A549 (cell line): ENCODE results near the gene HDLBP. TPM values are rescaled to one million over a fixed set of nuclear protein-coding genes. Genes with fewer than 3 reads are reported as not detected.

ENCODE experiments used
- ATAC-seq, 2 experiments: fragments of 200-7000 bp in 1 of 2; fragments of >200 bp in 1 of 2; cut with Nextera tagmentation in 1 of 2; cut with Tn5 transposase in 1 of 2; 3 replicates each; pipeline versions ENCODE4 v1.8.0 to v1.9.1; 2018 to 2020; ENCODE audit warnings: mild to moderate bottlenecking in 1 of 2, moderate library complexity in 1 of 2
- CTCF ChIA-PET: fragments of 300-600 bp; sonication (Branson Sonifier 250); formaldehyde crosslinking; extraction: SDS; loops from one replicate; lab custom pipeline; 2021; ENCODE audit warnings: antibody characterized with exemption, inconsistent platforms; lab: Yijun Ruan, JAX
- POLR2A ChIA-PET: fragments of 350-600 bp; formaldehyde crosslinking; extraction: SDS; loops from one replicate; lab custom pipeline; 2021; ENCODE audit warnings: antibody characterized with exemption, inconsistent platforms; lab: Yijun Ruan, JAX
- DNase-seq, 2 experiments: peaks; one replicate each; pipeline versions ENCODE4 v3.0.0 to v3.0.0-alpha.2; 2011 to 2016; ENCODE audit warnings: low read depth in 1 of 2, low spot score in 1 of 2
- FAIRE-seq: peaks from 2 replicates; lab custom pipeline; 2011; peaks lifted over from hg19 to GRCh38; lab: Jason Lieb, UNC
- H3K27ac ChIP-seq, 2 experiments: fragments of >200 bp; sonication (Bioruptor Twin); formaldehyde crosslinking; 3 replicates each; pipeline ENCODE4 v1.5.1; 2016 to 2017
- H3K4me1 ChIP-seq: fragments of >200 bp; sonication (Bioruptor Twin); formaldehyde crosslinking; 3 replicates; pipeline ENCODE4 v1.6.1; 2016
- H3K4me2 ChIP-seq: fragments of >200 bp; sonication (Bioruptor Twin); formaldehyde crosslinking; 3 replicates; pipeline ENCODE4 v1.6.1; 2016
- H3K4me3 ChIP-seq: fragments of >200 bp; sonication (Bioruptor Twin); formaldehyde crosslinking; 3 replicates; pipeline ENCODE4 v1.5.1; 2016
- H3K9me3 ChIP-seq: fragments of >200 bp; sonication (Bioruptor Twin); formaldehyde crosslinking; 3 replicates; pipeline ENCODE4 v1.6.1; 2016
- BHLHE40 ChIP-seq: IDR thresholded peaks from 2 replicates; pipeline ENCODE4 v1.6.1; 2012; ENCODE audit warnings: low read depth, low read length, inconsistent platforms
- CBX2 ChIP-seq: fragments of 200-600 bp; sonication (generic); IDR thresholded peaks from 2 replicates; pipeline ENCODE4 v1.6.1; 2016; ENCODE audit warnings: low read depth, mild to moderate bottlenecking, borderline replicate concordance
- CBX8 ChIP-seq: fragments of 200-600 bp; sonication (generic); IDR thresholded peaks from 2 replicates; pipeline ENCODE4 v1.6.1; 2016
- CHD4 ChIP-seq: fragments of 200-600 bp; sonication (generic); IDR thresholded peaks from 2 replicates; pipeline ENCODE4 v1.6.1; 2016; ENCODE audit warnings: antibody characterized with exemption, mild to moderate bottlenecking, borderline replicate concordance
- CTCF ChIP-seq: fragments of >200 bp; sonication (Bioruptor Twin); formaldehyde crosslinking; IDR thresholded peaks from 3 replicates; pipeline ENCODE4 v1.5.1; 2016
- EHMT2 ChIP-seq: fragments of 200-600 bp; sonication (generic); IDR thresholded peaks from 2 replicates; pipeline ENCODE4 v1.6.1; 2016; ENCODE audit warnings: antibody characterized with exemption, low read depth, mild to moderate bottlenecking, moderate library complexity
- FOSB ChIP-seq: fragments of 250-450 bp; sonication (Bioruptor Pico); IDR thresholded peaks from 2 replicates; pipeline ENCODE4 v1.5.0; 2020; ENCODE audit warnings: mild to moderate bottlenecking, moderate library complexity
- FOXS1 ChIP-seq: fragments of 250-450 bp; sonication (Bioruptor Pico); IDR thresholded peaks from 2 replicates; pipeline ENCODE4 v1.5.0; 2020; ENCODE audit warnings: mild to moderate bottlenecking, moderate library complexity
- JUN ChIP-seq, 2 experiments: fragments of >200 bp; sonication (Bioruptor Twin); formaldehyde crosslinking; IDR thresholded peaks; 2 replicates in 1 of 2; 3 replicates in 1 of 2; pipeline ENCODE4 v1.6.1; 2016 to 2017
- JUNB ChIP-seq: fragments of >200 bp; sonication (Bioruptor Twin); formaldehyde crosslinking; IDR thresholded peaks from 2 replicates; pipeline ENCODE4 v1.6.1; 2016
- KDM1A ChIP-seq: fragments of 200-600 bp; sonication (generic); IDR thresholded peaks from 2 replicates; pipeline ENCODE4 v1.6.1; 2016; ENCODE audit warnings: low read depth, mild to moderate bottlenecking
- MAFK ChIP-seq: fragments of 450-650 bp; IDR thresholded peaks from 2 replicates; pipeline ENCODE4 v1.6.1; 2014; ENCODE audit not compliant: partially characterized antibody
- NFE2L2 ChIP-seq: fragments of 150-350 bp; conservative IDR thresholded peaks from 2 replicates; pipeline ENCODE4 v1.6.1; 2014; ENCODE audit warnings: low read length
- NR3C1 ChIP-seq: fragments of >200 bp; sonication (Bioruptor Twin); formaldehyde crosslinking; IDR thresholded peaks from 3 replicates; pipeline ENCODE4 v1.6.1; 2017
- RAD21 ChIP-seq, 2 experiments: fragments of >200 bp in 1 of 2; sonication (Bioruptor Twin) in 1 of 2; formaldehyde crosslinking in 1 of 2; IDR thresholded peaks in 1 of 2; conservative IDR thresholded peaks in 1 of 2; 2 replicates in 1 of 2; 3 replicates in 1 of 2; pipeline ENCODE4 v1.6.1; 2012 to 2018; ENCODE audit warnings: inconsistent platforms in 1 of 2
- RARB ChIP-seq: fragments of 250-450 bp; sonication (Bioruptor Pico); IDR thresholded peaks from 2 replicates; pipeline ENCODE4 v1.8.0; 2021; ENCODE audit warnings: mild to moderate bottlenecking, moderate library complexity
- REST ChIP-seq: fragments of 200-600 bp; sonication (generic); IDR thresholded peaks from 2 replicates; pipeline ENCODE4 v1.6.1; 2016; ENCODE audit warnings: antibody characterized with exemption, mild to moderate bottlenecking, moderate library complexity
- RNF2 ChIP-seq: fragments of 200-600 bp; sonication (generic); IDR thresholded peaks from 2 replicates; pipeline ENCODE4 v1.6.1; 2016; ENCODE audit warnings: low read depth, mild to moderate bottlenecking, antibody characterized with exemption, moderate library complexity, borderline replicate concordance
- SREBF2 ChIP-seq: fragments of 450-650 bp; IDR thresholded peaks from 2 replicates; pipeline ENCODE4 v1.6.1; 2014; ENCODE audit warnings: mild to moderate bottlenecking, moderate library complexity
- TFCP2L1 ChIP-seq: fragments of 250-450 bp; sonication (Bioruptor Pico); IDR thresholded peaks from 2 replicates; pipeline ENCODE4 v1.5.0; 2021; ENCODE audit warnings: mild to moderate bottlenecking
- ZNF302 ChIP-seq: fragments of 250-450 bp; sonication (Bioruptor Pico); IDR thresholded peaks from 2 replicates; pipeline ENCODE4 v1.9.0; 2021; ENCODE audit warnings: inconsistent platforms, mild to moderate bottlenecking, moderate library complexity
- WGBS: methylation state at CpG from one replicate; pipeline ENCODE4 v1.1.6; 2017; ENCODE audit errors: missing lambda C conversion rate; 5-methylcytosine and 5-hydroxymethylcytosine counted together
- polyA plus RNA-seq, 4 experiments: library from polyadenylated mRNA; depleted of rRNA in 3 of 4; stranded (reverse); fragments of >200 nt; fragmentation: RNase III in 1 of 4; extraction: RNeasy Plus Mini Kit Qiagen cat#74134 plus additional on column Dnase treatment in 1 of 4; gene quantifications; 2 replicates in 3 of 4; 3 replicates in 1 of 4; pipeline ENCODE4 v1.2.3, GENCODE V29; 2011 to 2017
- TF ChIP-seq, protein P1 (sequence below): IDR thresholded peaks from 2 replicates; pipeline ENCODE4 v1.6.1; 2012; ENCODE audit warnings: low read depth, borderline replicate concordance

The HDLBP gene
- polyA plus RNA-seq, 2 of the 4 experiments (the other 2 are of a cell fraction), result 248 to 292 TPM

- CTCF ChIA-PET, result interaction anchor here (1.0 to 1.1 kb wide), 2 partner anchors 29 to 377 kb away, joined by 3 to 5 read pairs; no protein-coding TSS in a partner anchor
- no peaks in the 10 kb centered on the region for H3K4me1 ChIP-seq
- WGBS, result 92% methylated on average over 21 of the region's 26 CpGs
- ATAC-seq, result no peak
- H3K4me2 ChIP-seq, result no peak overlapping the region
- POLR2A ChIA-PET, result no interaction called here
- no peak for TF ChIP-seq CBX2
- no peak for TF ChIP-seq RARB
- no peak for TF ChIP-seq FOXS1 (CRISPR knock-in tag)
- no peak for TF ChIP-seq NR3C1
- TF ChIP-seq, protein P1, sequence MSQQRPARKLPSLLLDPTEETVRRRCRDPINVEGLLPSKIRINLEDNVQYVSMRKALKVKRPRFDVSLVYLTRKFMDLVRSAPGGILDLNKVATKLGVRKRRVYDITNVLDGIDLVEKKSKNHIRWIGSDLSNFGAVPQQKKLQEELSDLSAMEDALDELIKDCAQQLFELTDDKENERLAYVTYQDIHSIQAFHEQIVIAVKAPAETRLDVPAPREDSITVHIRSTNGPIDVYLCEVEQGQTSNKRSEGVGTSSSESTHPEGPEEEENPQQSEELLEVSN, result no peak
- TF ChIP-seq TFCP2L1 (CRISPR knock-in tag), result no peak
- TF ChIP-seq RNF2, result no peak
- no peak for TF ChIP-seq CBX8
- TF ChIP-seq KDM1A, result no peak
- no peak for TF ChIP-seq RAD21 (conservative IDR thresholded peaks at IDR 0.05 in 1 of 2, IDR thresholded peaks at IDR 0.05 in 1 of 2)
- TF ChIP-seq REST, result no peak
- TF ChIP-seq SREBF2, result no peak
- no peak for TF ChIP-seq ZNF302 (CRISPR knock-in tag)
- no peak for TF ChIP-seq NFE2L2
- TF ChIP-seq EHMT2, result no peak
- H3K4me3 ChIP-seq, result no peak overlapping the region
- no peaks in the 10 kb centered on the region for H3K9me3 ChIP-seq
- no peak for FAIRE-seq
- no peak for DNase-seq
- H3K27ac ChIP-seq, result no peak overlapping the region
These were observed 87.2 kb downstream of the HDLBP start for GRCh38 chr2:241228081-241228859.

DNA sequence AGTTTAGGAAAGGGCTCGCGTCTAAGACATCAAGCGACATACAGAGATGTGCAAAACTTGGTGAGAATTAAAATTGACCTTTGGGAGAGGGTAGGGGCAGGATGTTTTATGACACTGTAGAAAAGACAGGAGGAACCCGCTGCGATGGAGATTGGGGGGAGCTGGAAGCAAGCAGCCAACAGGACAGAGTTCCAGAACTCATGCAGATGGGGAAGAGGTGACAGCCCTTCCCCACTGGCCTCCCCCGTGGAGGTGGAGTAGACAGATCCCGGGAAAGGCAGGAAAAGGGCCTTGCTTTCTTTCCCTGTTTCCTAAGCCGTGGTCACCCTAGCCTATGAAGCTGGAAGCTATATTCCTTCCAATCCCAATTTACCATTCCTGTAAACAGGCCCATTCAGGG is 87.9 kb downstream of the HDLBP start:
- FAIRE-seq (no peak), ATAC-seq (no peak), DNase-seq (no peak)
- no peak overlapping the region for H3K4me2 ChIP-seq
- CTCF ChIA-PET, result interaction anchor here (1.0 kb wide), 1 partner anchor 29 kb away, joined by 3 read pairs; no protein-coding TSS in a partner anchor
- POLR2A ChIA-PET, result no interaction called here
- H3K27ac ChIP-seq, result no peak overlapping the region
- H3K9me3 ChIP-seq, result no peaks in the 10 kb centered on the region
- WGBS, result 89% methylated on average over 8 of the region's 8 CpGs
- TF ChIP-seq BHLHE40, result no peak
- no peak for TF ChIP-seq CTCF
- no peak for TF ChIP-seq CHD4
- no peak for TF ChIP-seq MAFK
- no peak for TF ChIP-seq RNF2
- TF ChIP-seq JUNB, result no peak
- no peak for TF ChIP-seq FOSB (CRISPR knock-in tag)
- no peak for TF ChIP-seq JUN (IDR thresholded peaks at IDR 0.05)
- H3K4me3 ChIP-seq, result no peak overlapping the region
- H3K4me1 ChIP-seq, result no peaks in the 10 kb centered on the region
